ENCODE data around the gene PCDHGA5. TPM values are rescaled to one million over a fixed set of nuclear protein-coding genes. Genes with fewer than 3 reads are reported as not detected.
A peak's percentile ranks its signal among the peaks of the same experiment; 100 is the strongest.
"Not testable (repeated sequence)": the region's sequence is repeated elsewhere in the genome, so short reads cannot be mapped to it uniquely, and the experiment has no call there.

Gene PCDHGA5
- total RNA-seq, 4 donors from 2014 or later: 0.51 to 3.4 (median 1.6) TPM

GRCh38 chr5:141326088-141326854, 37.7 kb upstream of the PCDHGA5 start:
- intact Hi-C loops (cut with DNase I; ENCODE audit: low total_unique reads): no loop called here
- TF ChIP-seq CTCF (IDR thresholded peaks at IDR 0.05) (no peak), POLR2A (IDR thresholded peaks at IDR 0.05) (no peak)
- H3K4me3 ChIP-seq (ENCODE audit: low read depth, poor library complexity, severe bottlenecking): no peak overlapping the region
- WGBS, 2 donors: 11 to 14% methylated on average over 27 of the region's 27 CpGs
- DNase-seq (ENCODE audit: low spot score in 2 of 2): peak in 1 of 2 donors; percentile 30

- WGBS, 2 donors: 78 to 91% methylated on average over 3 to 8 of the region's 8 CpGs
- intact Hi-C loops (cut with DNase I; ENCODE audit: low total_unique reads): no loop called here
- no peak overlapping the region for H3K4me3 ChIP-seq (ENCODE audit: low read depth, poor library complexity, severe bottlenecking)
- TF ChIP-seq POLR2A (IDR thresholded peaks at IDR 0.05) (no peak), CTCF (IDR thresholded peaks at IDR 0.05) (no peak)
- DNase-seq (ENCODE audit: low spot score in 2 of 2): no peak
Measured at GRCh38 chr5:141328231-141328630, 35.7 kb upstream of the PCDHGA5 start.

- no peak within 1 kb of the TSS for H3K4me3 ChIP-seq (ENCODE audit: low read depth, poor library complexity, severe bottlenecking)
Measured at GRCh38 chr5:141330299-141331080, 33.5 kb upstream of the PCDHGA5 start, which contains the start of gene PCDHGA1. Gene PCDHGA1, plus strand, starts transcription at chr5:141330514.

GRCh38 chr5:141332571-141332970, 31.4 kb upstream of the PCDHGA5 start:
- WGBS, 2 donors: 36 to 45% methylated on average over 14 to 34 of the region's 39 CpGs
- not testable (repeated sequence) for H3K4me3 ChIP-seq (ENCODE audit: low read depth, poor library complexity, severe bottlenecking); DNase-seq (ENCODE audit: low spot score in 2 of 2)

More at GRCh38 chr5:141330299-141331080, 33.5 kb upstream of the PCDHGA5 start, which contains the start of gene PCDHGA1:
- no peak for TF ChIP-seq POLR2A (IDR thresholded peaks at IDR 0.05)
- 25 to 27% methylated on average over 21 of the region's 21 CpGs for WGBS, 2 donors
- intact Hi-C loops (cut with DNase I; ENCODE audit: low total_unique reads): no loop called here
- DNase-seq (ENCODE audit: low spot score in 2 of 2): no peak

GRCh38 chr5:141338538-141339306, 25.2 kb upstream of the PCDHGA5 start, which contains the start of gene PCDHGA2:
Gene PCDHGA2, plus strand, starts transcription at chr5:141338760.
- no peak for TF ChIP-seq POLR2A (IDR thresholded peaks at IDR 0.05)
- H3K4me3 ChIP-seq (ENCODE audit: low read depth, poor library complexity, severe bottlenecking): peak within 1 kb of the TSS; percentile 14
- 7 to 15% methylated on average over 27 of the region's 27 CpGs for WGBS, 2 donors
- intact Hi-C loops (cut with DNase I; ENCODE audit: low total_unique reads): no loop called here
- no peak for DNase-seq (ENCODE audit: low spot score in 2 of 2)

More at GRCh38 chr5:141332571-141332970, 31.4 kb upstream of the PCDHGA5 start:
- intact Hi-C loops (cut with DNase I; ENCODE audit: low total_unique reads): not testable (repeated sequence)

GRCh38 chr5:141340781-141341354, 23.1 kb upstream of the PCDHGA5 start:
- intact Hi-C loops (cut with DNase I; ENCODE audit: low total_unique reads); DNase-seq (ENCODE audit: low spot score in 2 of 2); H3K4me3 ChIP-seq (ENCODE audit: low read depth, poor library complexity, severe bottlenecking): not testable (repeated sequence)
- 41 to 66% methylated on average over 27 to 39 of the region's 45 CpGs for WGBS, 2 donors

- DNase-seq (ENCODE audit: low spot score in 2 of 2): no peak
- no peak for TF ChIP-seq CTCF (IDR thresholded peaks at IDR 0.05)
- TF ChIP-seq POLR2A (IDR thresholded peaks at IDR 0.05): no peak
- intact Hi-C loops (cut with DNase I; ENCODE audit: low total_unique reads): no loop called here
- WGBS, 2 donors: 18 to 22% methylated on average over 1 of the region's 1 CpG
- no peak overlapping the region for H3K4me3 ChIP-seq (ENCODE audit: low read depth, poor library complexity, severe bottlenecking)
Measured at GRCh38 chr5:141342773-141343172, 21.2 kb upstream of the PCDHGA5 start.
